NCI-H1436 treated with DMSO at 0.1 percent for 48 hours (cell line): ENCODE measurements around the gene CLASP1.
"Not testable (repeated sequence)": the region's sequence is repeated elsewhere in the genome, so short reads cannot be mapped to it uniquely, and the experiment has no call there.

Experiments used
- DNase-seq: peaks from one replicate; lab custom pipeline; 2025; lab: John Stamatoyannopoulos, UW

The CLASP1 gene

GRCh38 chr2:121617042-121617599 is 32.1 kb downstream of the CLASP1 start:
- no peak for DNase-seq

GRCh38 chr2:121613774-121614173 is 35.5 kb downstream of the CLASP1 start:
- DNase-seq: no peak

- DNase-seq: no peak
Observed at GRCh38 chr2:121613152-121613551, 36.1 kb downstream of the CLASP1 start.

GRCh38 chr2:121611730-121612705 is 37.2 kb downstream of the CLASP1 start:
- DNase-seq: no peak

- not testable (repeated sequence) for DNase-seq
Observed at GRCh38 chr2:121611048-121611649, 38.1 kb downstream of the CLASP1 start.

- not testable (repeated sequence) for DNase-seq
Observed at GRCh38 chr2:121610487-121610874, 38.8 kb downstream of the CLASP1 start.

- no peak for DNase-seq
Observed at GRCh38 chr2:121608967-121609366, 40.3 kb downstream of the CLASP1 start.

GRCh38 chr2:121608367-121608766 is 40.9 kb downstream of the CLASP1 start:
- no peak for DNase-seq

GRCh38 chr2:121605820-121606733 is 43.2 kb downstream of the CLASP1 start:
- no peak for DNase-seq

GRCh38 chr2:121603185-121603584 is 46.1 kb downstream of the CLASP1 start:
- DNase-seq: no peak

GRCh38 chr2:121599963-121600651 is 49.2 kb downstream of the CLASP1 start:
- no peak for DNase-seq

- no peak for DNase-seq
Observed at GRCh38 chr2:121598087-121598486, 51.2 kb downstream of the CLASP1 start.

- no peak for DNase-seq
Observed at GRCh38 chr2:121596221-121597080, 52.8 kb downstream of the CLASP1 start.

- no peak for DNase-seq
Observed at GRCh38 chr2:121595012-121595891, 54.0 kb downstream of the CLASP1 start.

- no peak for DNase-seq
Observed at GRCh38 chr2:121591199-121591598, 58.1 kb downstream of the CLASP1 start.

GRCh38 chr2:121588357-121588756 is 60.9 kb downstream of the CLASP1 start:
- DNase-seq: no peak

- no peak for DNase-seq
Observed at GRCh38 chr2:121587131-121587530, 62.1 kb downstream of the CLASP1 start.

- no peak for DNase-seq
Observed at GRCh38 chr2:121584741-121585140, 64.5 kb downstream of the CLASP1 start.

GRCh38 chr2:121583555-121583954 is 65.7 kb downstream of the CLASP1 start:
- no peak for DNase-seq
